SK-N-SH (cell line): ENCODE measurements around the gene COMMD8. TPM values are rescaled to one million over a fixed set of nuclear protein-coding genes. Genes with fewer than 3 reads are reported as not detected.

Experiments used
- CTCF ChIA-PET: fragments of 300-600, 350-600 bp; formaldehyde crosslinking; extraction: SDS; loops from one replicate; lab custom pipeline; 2021; lab: Yijun Ruan, JAX
- POLR2A ChIA-PET: fragments of 350-600 bp; sonication (Branson Sonifier 250); formaldehyde crosslinking; extraction: SDS; loops from one replicate; lab custom pipeline; 2020; ENCODE audit warnings: antibody characterized with exemption, inconsistent platforms; lab: Yijun Ruan, JAX
- DNase-seq: peaks from one replicate; pipeline ENCODE4 v3.0.0; 2012
- H2AFZ ChIP-seq: fragments of 200-600 bp; sonication (generic); 2 replicates; pipeline ENCODE4 v1.8.1; 2016; ENCODE audit warnings: antibody characterized with exemption, mild to moderate bottlenecking, low read depth
- H3F3A ChIP-seq: fragments of 200-600 bp; sonication (generic); replicated peaks from 2 replicates; pipeline ENCODE3; 2016; ENCODE audit warnings: antibody characterized with exemption, mild to moderate bottlenecking; ENCODE audit not compliant: insufficient read depth
- H3K27ac ChIP-seq, 2 experiments: fragments of 200-500 bp in 1 of 2; fragments of 200-600 bp in 1 of 2; sonication (Bioruptor generic) in 1 of 2; sonication (generic), shearing (Covaris generic) in 1 of 2; 2 replicates each; pipeline versions ENCODE4 v1.5.1 to v1.6.1; 2014 to 2016; ENCODE audit warnings: low read depth in 2 of 2, inconsistent platforms in 1 of 2, low read length in 1 of 2, mild to moderate bottlenecking in 1 of 2, mixed read lengths in 1 of 2
- H3K27me3 ChIP-seq: fragments of 200-600 bp; sonication (generic), shearing (Covaris generic); 2 replicates; pipeline ENCODE4 v1.6.1; 2016; ENCODE audit warnings: mixed run types; ENCODE audit not compliant: insufficient read depth
- H3K36me3 ChIP-seq, 2 experiments: fragments of 200-500 bp in 1 of 2; fragments of 200-600 bp in 1 of 2; sonication (Bioruptor generic) in 1 of 2; sonication (generic) in 1 of 2; replicated peaks in 1 of 2; 2 replicates each; pipeline versions ENCODE3 to v1.5.1; 2014 to 2016; ENCODE audit warnings: low read length in 1 of 2, mild to moderate bottlenecking in 1 of 2; ENCODE audit not compliant: insufficient read depth in 2 of 2, control insufficient read depth in 1 of 2
- H3K4me1 ChIP-seq, 2 experiments: fragments of 200-500 bp in 1 of 2; fragments of 200-600 bp in 1 of 2; sonication (Bioruptor generic) in 1 of 2; sonication (generic), shearing (Covaris generic) in 1 of 2; 2 replicates each; pipeline versions ENCODE4 v1.5.1 to v1.6.1; 2014 to 2016; ENCODE audit warnings: low read depth in 1 of 2, low read length in 1 of 2, mixed run types in 1 of 2; ENCODE audit not compliant: insufficient read depth in 2 of 2, control insufficient read depth in 1 of 2
- H3K4me2 ChIP-seq: fragments of 200-600 bp; sonication (generic), shearing (Covaris generic); 2 replicates; pipeline ENCODE4 v1.6.1; 2017; ENCODE audit warnings: mixed run types
- H3K4me3 ChIP-seq, 2 experiments: fragments of 200-500 bp in 1 of 2; fragments of 200-600 bp in 1 of 2; sonication (Bioruptor generic) in 1 of 2; sonication (generic), shearing (Covaris generic) in 1 of 2; 2 replicates each; pipeline versions ENCODE4 v1.5.1 to v1.8.1; 2014 to 2016; ENCODE audit warnings: low read depth in 2 of 2, inconsistent platforms in 1 of 2, low read length in 1 of 2, mild to moderate bottlenecking in 1 of 2, mixed read lengths in 1 of 2, moderate library complexity in 1 of 2
- H3K79me2 ChIP-seq: fragments of 200-600 bp; sonication (generic); 2 replicates; pipeline ENCODE4 v1.8.1; 2017; ENCODE audit warnings: mild to moderate bottlenecking; ENCODE audit not compliant: insufficient read depth
- H3K9ac ChIP-seq: fragments of 200-600 bp; sonication (generic); 2 replicates; pipeline ENCODE4 v1.6.1; 2017; ENCODE audit warnings: mixed run types
- H3K9me2 ChIP-seq: fragments of 200-600 bp; sonication (generic); 2 replicates; pipeline ENCODE4 v1.6.1; 2017; ENCODE audit warnings: mixed run types
- H3K9me3 ChIP-seq: fragments of 200-600 bp; sonication (generic); 2 replicates; pipeline ENCODE4 v1.6.1; 2017; ENCODE audit warnings: mixed run types, mild to moderate bottlenecking, moderate library complexity
- H4K20me1 ChIP-seq: fragments of 200-600 bp; sonication (generic); 2 replicates; pipeline ENCODE4 v1.6.1; 2017; ENCODE audit warnings: mild to moderate bottlenecking, mixed run types; ENCODE audit not compliant: insufficient read depth
- ELF1 ChIP-seq: IDR thresholded peaks from 2 replicates; pipeline ENCODE4 v1.4.0; 2012
- FOSL2 ChIP-seq: IDR thresholded peaks from 2 replicates; pipeline ENCODE4 v1.4.0; 2012; ENCODE audit warnings: low read depth, mild to moderate bottlenecking, moderate library complexity, borderline replicate concordance
- FOXJ3 ChIP-seq: sonication (generic); formaldehyde crosslinking; IDR thresholded peaks from 2 replicates; pipeline ENCODE4 v1.5.1; 2020; ENCODE audit warnings: mild to moderate bottlenecking, missing genetic modification reagents
- JUND ChIP-seq: IDR thresholded peaks from 2 replicates; pipeline ENCODE4 v1.4.0; 2012
- RAD21 ChIP-seq: IDR thresholded peaks from 2 replicates; pipeline ENCODE4 v1.6.1; 2012; ENCODE audit warnings: mild to moderate bottlenecking, low read length
- RXRA ChIP-seq: IDR thresholded peaks from 2 replicates; pipeline ENCODE4 v1.4.0; 2012; ENCODE audit warnings: low read depth, mild to moderate bottlenecking, borderline replicate concordance
- SIN3A ChIP-seq: IDR thresholded peaks from 2 replicates; pipeline ENCODE4 v1.6.1; 2012; ENCODE audit warnings: low read depth, mild to moderate bottlenecking, low read length, moderate library complexity, borderline replicate concordance
- SMC3 ChIP-seq: IDR thresholded peaks from 2 replicates; pipeline ENCODE4 v1.6.1; 2012; ENCODE audit warnings: low read depth, low read length, improper control_type of control experiment
- TAF1 ChIP-seq: IDR thresholded peaks from 2 replicates; pipeline ENCODE4 v1.6.1; 2012; ENCODE audit warnings: low read depth, mild to moderate bottlenecking, low read length, moderate library complexity, borderline replicate concordance
- YY1 ChIP-seq: IDR thresholded peaks from 2 replicates; pipeline ENCODE4 v1.4.0; 2012; ENCODE audit warnings: low read depth, mild to moderate bottlenecking
- WGBS: methylation state at CpG from one replicate; pipeline ENCODE4 v1.1.6; 2017; ENCODE audit warnings: low lambda C conversion rate; 5-methylcytosine and 5-hydroxymethylcytosine counted together
- polyA plus RNA-seq, 3 experiments: library from polyadenylated mRNA; depleted of rRNA; stranded (reverse); fragments of >200 nt; gene quantifications; 2 replicates each; pipeline ENCODE4 v1.2.3, GENCODE V29; 2012
- TF ChIP-seq, protein P1 (sequence below): fragments of 150-350 bp; IDR thresholded peaks from 2 replicates; pipeline ENCODE4 v1.6.1; 2017; ENCODE audit warnings: antibody characterized with exemption, low read length, low read depth, borderline replicate concordance
- TF ChIP-seq, protein P2 (sequence below): IDR thresholded peaks from 2 replicates; pipeline ENCODE4 v1.4.0; 2012; ENCODE audit warnings: low read depth
- TF ChIP-seq, protein P3 (sequence below): fragments of 200-600 bp; sonication (generic); IDR thresholded peaks from 2 replicates; pipeline ENCODE4 v1.6.1; 2017; ENCODE audit warnings: antibody characterized with exemption, mild to moderate bottlenecking, moderate library complexity
- TF ChIP-seq, protein P4 (sequence below): IDR thresholded peaks from 2 replicates; pipeline ENCODE4; 2012

Gene COMMD8
- polyA plus RNA-seq, 1 of the 3 experiments (the other 2 are of a cell fraction), result 7.0 TPM

DNA sequence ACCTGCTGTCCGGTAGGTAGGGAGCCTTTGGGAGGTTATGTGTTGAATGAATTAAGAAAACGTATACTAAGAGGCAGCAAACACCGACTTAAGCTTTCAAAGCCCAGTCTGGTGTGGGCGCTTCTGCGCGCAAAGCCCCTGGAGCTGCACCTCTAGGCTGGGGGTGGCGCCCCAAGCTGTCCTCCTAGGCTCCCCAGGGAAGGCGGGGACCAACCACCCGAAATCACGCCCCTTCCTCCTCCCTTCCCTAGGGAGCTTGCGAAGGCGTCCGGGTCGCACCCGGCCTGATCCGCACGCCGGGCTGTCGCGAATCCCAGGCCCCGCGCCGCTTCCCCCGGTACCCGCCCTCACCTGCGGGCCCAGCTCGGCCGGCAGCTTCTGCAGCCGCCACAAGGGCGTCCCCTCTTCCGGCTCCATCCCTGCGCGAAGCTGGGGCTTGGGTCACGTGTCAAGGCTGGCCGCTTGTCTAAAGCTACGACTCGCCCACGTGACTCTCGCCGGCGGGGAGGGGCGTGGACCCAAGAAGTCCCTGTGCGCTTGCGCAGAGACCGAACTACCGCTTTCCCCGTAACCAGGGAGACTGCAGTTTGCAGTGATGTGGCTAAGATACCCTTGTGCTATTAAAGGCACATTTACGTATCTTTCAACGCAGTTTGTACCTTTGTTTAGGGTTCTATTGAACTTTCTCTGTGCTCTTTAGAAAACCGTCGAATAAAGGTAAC is at the start of gene COMMD8 (continued):
- TF ChIP-seq, protein P1, sequence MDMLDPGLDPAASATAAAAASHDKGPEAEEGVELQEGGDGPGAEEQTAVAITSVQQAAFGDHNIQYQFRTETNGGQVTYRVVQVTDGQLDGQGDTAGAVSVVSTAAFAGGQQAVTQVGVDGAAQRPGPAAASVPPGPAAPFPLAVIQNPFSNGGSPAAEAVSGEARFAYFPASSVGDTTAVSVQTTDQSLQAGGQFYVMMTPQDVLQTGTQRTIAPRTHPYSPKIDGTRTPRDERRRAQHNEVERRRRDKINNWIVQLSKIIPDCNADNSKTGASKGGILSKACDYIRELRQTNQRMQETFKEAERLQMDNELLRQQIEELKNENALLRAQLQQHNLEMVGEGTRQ, result peak; percentile 97
- TF ChIP-seq FOSL2 (no peak), RAD21 (0 out of 2 replicates have a peak, but pooled peaks have one; percentile 13), SMC3 (no peak), TAF1 (peak; percentile 62; the same call in 1 of the 2 replicates), ELF1 (peak; percentile 78), YY1 (0 out of 2 replicates have a peak, but pooled peaks have one; percentile 43), RXRA (no peak), JUND (no peak), FOXJ3 (CRISPR knock-in tag) (no peak)
- TF ChIP-seq, protein P2, sequence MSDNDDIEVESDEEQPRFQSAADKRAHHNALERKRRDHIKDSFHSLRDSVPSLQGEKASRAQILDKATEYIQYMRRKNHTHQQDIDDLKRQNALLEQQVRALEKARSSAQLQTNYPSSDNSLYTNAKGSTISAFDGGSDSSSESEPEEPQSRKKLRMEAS, result peak; percentile 75
- TF ChIP-seq, protein P3, sequence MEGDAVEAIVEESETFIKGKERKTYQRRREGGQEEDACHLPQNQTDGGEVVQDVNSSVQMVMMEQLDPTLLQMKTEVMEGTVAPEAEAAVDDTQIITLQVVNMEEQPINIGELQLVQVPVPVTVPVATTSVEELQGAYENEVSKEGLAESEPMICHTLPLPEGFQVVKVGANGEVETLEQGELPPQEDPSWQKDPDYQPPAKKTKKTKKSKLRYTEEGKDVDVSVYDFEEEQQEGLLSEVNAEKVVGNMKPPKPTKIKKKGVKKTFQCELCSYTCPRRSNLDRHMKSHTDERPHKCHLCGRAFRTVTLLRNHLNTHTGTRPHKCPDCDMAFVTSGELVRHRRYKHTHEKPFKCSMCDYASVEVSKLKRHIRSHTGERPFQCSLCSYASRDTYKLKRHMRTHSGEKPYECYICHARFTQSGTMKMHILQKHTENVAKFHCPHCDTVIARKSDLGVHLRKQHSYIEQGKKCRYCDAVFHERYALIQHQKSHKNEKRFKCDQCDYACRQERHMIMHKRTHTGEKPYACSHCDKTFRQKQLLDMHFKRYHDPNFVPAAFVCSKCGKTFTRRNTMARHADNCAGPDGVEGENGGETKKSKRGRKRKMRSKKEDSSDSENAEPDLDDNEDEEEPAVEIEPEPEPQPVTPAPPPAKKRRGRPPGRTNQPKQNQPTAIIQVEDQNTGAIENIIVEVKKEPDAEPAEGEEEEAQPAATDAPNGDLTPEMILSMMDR, result peak; percentile 27
- TF ChIP-seq, all 33 proteins: peak for 16

DNA sequence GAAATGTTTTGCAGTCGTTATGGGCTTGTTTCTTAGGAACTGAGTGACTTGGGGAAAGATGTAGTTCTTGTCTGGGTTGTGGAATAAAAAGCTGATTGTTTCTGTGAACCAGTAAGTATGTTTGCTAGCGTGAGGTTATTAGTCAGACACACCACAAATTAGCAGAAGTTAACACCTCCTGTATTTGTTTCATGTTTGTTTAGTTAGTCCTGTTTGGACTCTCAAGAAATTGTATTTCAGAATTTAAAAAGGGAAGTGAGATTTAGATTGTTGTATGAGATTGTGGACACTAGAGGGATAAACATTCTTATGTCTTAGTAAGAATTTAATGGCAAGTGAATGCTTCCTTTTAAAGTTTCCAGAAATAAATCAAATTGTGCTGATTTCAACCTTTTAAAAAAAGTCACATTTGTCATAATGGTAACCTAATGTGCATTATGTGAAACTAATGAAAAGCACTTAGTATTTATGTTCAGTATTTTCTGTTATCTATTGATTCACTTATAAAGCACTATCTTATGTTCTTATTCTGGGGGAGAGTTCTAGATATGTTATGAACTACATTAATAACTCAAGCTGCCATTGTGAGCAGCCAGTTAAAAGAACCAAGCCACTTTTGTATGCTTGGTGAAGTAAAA is 47.1 kb upstream of the COMMD8 start:
- no peak overlapping the region for H3K9ac ChIP-seq
- 87% methylated on average over 2 of the region's 2 CpGs for WGBS
- POLR2A ChIA-PET, result no interaction called here

More for the DNA sequence above, 47.1 kb upstream of the COMMD8 start:
- H4K20me1 ChIP-seq, result no peaks in the 10 kb centered on the region
- H3F3A ChIP-seq, result no peaks in the 10 kb centered on the region
- CTCF ChIA-PET, result interaction anchor here (0.9 to 1.2 kb wide), 3 partner anchors 14 to 39 kb away, joined by 3 to 4 read pairs (median 3); no protein-coding TSS in a partner anchor
- H3K36me3 ChIP-seq, result peaks cover 18 to 25% of the 10 kb centered on the region in 2 experiments
- H3K4me1 ChIP-seq, result peaks cover 6 to 14% of the 10 kb centered on the region in 2 experiments; a peak in 3 of 4 replicates
- H3K27ac ChIP-seq, result peak overlapping the region in 1 of 2 experiments; percentile 15; a peak in 2 of 4 replicates
- H3K9me3 ChIP-seq, result no peaks in the 10 kb centered on the region
- H3K4me2 ChIP-seq, result 0 out of 2 replicates have a peak overlapping the region, but pooled peaks have one; percentile 8
- H3K79me2 ChIP-seq, result no peaks in the 10 kb centered on the region
- no peak overlapping the region for H3K4me3 ChIP-seq
- DNase-seq, result no peak
- TF ChIP-seq RAD21 (no peak), ELF1 (no peak), SMC3 (0 out of 2 replicates have a peak, but pooled peaks have one; percentile 4), YY1 (no peak), SIN3A (no peak), FOSL2 (no peak)
- TF ChIP-seq, protein P4, sequence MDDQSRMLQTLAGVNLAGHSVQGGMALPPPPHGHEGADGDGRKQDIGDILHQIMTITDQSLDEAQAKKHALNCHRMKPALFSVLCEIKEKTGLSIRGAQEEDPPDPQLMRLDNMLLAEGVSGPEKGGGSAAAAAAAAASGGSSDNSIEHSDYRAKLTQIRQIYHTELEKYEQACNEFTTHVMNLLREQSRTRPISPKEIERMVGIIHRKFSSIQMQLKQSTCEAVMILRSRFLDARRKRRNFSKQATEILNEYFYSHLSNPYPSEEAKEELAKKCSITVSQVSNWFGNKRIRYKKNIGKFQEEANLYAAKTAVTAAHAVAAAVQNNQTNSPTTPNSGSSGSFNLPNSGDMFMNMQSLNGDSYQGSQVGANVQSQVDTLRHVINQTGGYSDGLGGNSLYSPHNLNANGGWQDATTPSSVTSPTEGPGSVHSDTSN, result 0 out of 2 replicates have a peak, but pooled peaks have one; percentile 5
- TF ChIP-seq, protein P3, result peak; percentile 48
- H3K27me3 ChIP-seq, result no peaks in the 10 kb centered on the region
- no peaks in the 10 kb centered on the region for H3K9me2 ChIP-seq
- H2AFZ ChIP-seq, result no peak overlapping the region
